ENCODE results near the gene ZNF276.
"Not testable (repeated sequence)": the region's sequence is repeated elsewhere in the genome, so short reads cannot be mapped to it uniquely, and the experiment has no call there.

The ZNF276 gene, protein sequence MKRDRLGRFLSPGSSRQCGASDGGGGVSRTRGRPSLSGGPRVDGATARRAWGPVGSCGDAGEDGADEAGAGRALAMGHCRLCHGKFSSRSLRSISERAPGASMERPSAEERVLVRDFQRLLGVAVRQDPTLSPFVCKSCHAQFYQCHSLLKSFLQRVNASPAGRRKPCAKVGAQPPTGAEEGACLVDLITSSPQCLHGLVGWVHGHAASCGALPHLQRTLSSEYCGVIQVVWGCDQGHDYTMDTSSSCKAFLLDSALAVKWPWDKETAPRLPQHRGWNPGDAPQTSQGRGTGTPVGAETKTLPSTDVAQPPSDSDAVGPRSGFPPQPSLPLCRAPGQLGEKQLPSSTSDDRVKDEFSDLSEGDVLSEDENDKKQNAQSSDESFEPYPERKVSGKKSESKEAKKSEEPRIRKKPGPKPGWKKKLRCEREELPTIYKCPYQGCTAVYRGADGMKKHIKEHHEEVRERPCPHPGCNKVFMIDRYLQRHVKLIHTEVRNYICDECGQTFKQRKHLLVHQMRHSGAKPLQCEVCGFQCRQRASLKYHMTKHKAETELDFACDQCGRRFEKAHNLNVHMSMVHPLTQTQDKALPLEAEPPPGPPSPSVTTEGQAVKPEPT

DNA sequence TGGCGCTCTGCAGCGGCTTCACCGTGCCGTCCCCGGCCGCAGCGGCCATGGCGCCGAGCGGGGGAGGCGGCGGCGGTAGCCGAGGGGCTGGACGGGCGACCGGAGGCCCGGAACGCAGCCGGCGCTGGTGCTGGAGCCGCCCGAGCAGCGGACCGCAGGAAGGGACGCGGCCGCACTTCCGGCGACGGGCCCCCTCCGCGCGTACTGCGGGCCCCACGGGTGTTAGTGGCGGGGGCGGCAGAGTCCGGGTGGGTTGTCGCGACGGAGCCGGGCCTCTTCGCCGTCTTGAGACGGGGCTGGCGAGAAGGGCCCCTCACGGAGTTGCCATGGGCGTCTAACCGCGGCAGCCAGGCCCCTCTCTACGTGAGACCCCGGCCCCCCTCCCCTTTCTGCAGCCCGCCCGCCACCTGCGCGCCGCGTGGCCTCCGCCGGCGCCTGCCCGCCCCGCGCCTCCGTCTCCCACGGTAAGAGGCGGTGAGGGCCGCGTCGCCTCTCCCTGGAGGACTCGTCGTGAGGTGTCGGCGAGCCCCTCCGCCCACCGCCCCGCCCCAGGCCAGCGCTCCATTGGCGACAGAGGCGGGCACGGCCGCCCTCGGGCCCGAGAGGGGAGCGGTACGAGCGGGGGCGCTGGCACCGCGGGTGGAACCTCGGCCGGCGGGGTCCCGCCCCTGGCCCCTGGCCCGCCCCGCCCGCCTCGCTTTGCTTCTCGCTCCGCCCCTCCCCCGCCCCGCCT is at the start of gene ZNF276, which contains the start of gene VPS9D1:
Gene ZNF276 (plus strand): TSS at position 725 of the 733 bp plus-strand sequence. CDS start 104 bp downstream, outside the sequence.
Gene VPS9D1 (minus strand): TSS at position 86 of the 733 bp plus-strand sequence. CDS start 37 bp downstream, at position 49.
- peak; percentile 64 for DNase-seq (ENCODE audit: low spot score)

DNA sequence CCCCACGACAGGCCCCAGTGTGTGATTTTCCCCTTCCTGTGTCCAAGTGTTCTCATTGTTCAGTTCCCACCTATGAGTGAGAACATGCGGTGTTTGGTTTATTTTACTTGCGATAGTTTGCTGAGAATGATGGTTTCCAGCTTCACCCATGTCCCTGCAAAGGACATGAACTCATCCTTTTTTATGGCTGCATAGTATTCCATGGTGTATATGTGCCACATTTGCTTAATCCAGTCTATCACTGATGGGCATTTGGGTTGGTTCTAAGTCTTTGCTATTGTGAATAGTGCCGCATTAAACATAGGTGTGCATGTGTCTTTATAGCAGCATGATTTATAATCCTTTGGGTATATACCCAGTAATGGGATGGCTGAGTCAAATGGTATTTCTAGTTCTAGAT is 49.8 kb upstream of the ZNF276 start:
- DNase-seq (ENCODE audit: low spot score): not testable (repeated sequence)

DNA sequence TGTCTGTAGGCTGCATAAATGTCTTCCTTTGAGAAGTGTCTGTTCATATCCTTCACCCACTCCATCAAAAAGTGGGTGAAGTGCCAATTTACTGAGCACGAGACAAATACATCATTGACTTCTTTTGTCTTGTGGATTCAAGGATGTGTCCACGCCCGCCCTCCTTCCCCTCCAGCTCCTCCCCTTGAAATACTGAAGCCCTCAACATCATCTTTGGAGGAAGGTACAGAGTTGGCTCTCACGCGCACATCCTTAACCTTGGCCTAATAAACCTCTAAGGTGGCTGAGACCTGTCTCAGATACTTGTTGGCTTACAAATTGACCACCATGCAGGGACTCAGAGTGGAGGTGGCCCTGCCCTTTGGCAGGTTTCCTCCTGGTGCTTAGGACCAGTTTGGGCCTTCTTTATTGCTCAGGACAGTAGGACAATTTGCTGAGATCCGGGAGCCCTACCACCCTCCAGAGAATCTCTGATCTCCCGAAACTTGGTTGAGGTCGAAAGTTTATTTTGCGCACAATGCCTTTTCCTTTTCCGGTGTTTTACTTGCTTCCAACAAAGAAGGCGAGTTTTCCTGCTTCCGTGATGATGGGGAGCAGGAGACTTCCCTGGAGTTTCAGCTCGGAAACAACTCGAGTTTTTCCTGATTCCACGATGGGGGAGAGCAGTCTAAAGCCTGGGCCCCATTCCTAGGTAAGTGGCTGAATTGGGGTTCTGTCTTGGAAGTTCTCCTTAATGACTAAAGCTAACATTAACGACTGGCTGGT is 49.0 kb upstream of the ZNF276 start:
- DNase-seq (ENCODE audit: low spot score): no peak

DNA sequence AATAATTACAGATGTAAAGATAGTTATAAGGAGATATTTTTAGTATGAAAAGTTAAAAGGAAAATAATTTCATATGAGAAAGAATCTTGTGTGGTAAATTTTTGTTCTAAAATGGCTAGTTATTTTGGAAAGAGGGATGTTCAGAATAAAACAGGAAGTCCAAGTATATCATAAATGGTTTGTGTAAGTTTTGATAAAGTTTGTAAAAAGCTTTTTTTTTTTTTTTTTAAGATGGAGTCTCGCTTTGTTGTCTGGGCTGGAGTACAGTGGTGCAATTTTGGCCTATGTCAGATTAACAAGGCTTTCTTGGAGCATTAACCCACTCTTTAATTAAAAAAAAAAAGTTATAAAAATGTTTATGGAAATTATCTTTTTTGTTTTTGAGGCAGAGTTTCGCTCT is 43.1 kb upstream of the ZNF276 start:
- DNase-seq (ENCODE audit: low spot score): no peak

DNA sequence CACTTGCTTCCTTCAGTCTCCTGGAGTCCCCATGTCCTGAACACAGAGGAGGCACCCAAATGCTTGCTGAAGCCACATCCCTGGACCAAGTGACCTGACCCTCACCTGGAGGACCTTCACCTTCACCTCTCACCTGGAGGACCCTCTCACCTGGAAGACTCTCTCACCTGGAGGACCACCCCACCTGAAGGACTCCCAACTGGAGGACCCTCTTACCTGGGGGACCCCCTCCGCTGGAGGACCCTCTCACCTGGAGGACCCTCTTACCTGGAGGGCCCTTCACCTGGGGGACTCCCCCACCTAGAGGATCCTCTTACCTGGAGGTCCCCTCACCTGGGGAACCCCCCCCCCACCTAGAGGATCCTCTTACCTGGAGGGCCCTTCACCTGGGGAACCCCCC is 35.4 kb upstream of the ZNF276 start:
- no peak for DNase-seq (ENCODE audit: low spot score)

DNA sequence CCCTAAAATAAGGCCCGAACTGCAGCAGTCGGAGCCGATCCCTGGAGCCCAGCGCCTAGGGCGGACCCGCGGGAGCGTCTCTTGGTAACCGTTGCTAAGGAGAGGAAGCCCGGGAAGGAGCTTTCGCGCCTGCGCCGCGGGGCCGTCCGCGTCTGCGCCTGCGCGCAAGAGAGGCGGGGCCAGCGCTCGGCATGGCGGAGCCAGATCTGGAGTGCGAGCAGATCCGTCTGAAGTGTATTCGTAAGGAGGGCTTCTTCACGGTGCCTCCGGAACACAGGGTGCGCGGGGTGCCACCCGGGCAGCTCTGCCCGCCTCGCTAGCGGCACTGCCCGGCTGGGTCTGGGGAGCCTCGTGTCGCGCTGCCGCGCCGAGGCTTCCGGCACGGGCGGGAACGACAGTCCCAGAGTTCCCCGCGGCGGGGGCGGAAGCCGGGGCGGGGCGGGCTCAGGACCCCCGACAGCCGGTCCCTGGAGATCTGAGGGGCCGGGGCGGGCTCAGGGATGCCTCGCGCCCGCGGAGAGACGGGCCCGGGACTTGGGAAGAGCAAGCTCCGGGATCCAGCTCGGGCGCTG is 34.7 kb upstream of the ZNF276 start, which contains the start of gene CDK10:
Gene CDK10 (plus strand): TSS at position 170 of the 572 bp plus-strand sequence. CDS start 22 bp downstream, at position 192.
- DNase-seq (ENCODE audit: low spot score): peak; percentile 87

DNA sequence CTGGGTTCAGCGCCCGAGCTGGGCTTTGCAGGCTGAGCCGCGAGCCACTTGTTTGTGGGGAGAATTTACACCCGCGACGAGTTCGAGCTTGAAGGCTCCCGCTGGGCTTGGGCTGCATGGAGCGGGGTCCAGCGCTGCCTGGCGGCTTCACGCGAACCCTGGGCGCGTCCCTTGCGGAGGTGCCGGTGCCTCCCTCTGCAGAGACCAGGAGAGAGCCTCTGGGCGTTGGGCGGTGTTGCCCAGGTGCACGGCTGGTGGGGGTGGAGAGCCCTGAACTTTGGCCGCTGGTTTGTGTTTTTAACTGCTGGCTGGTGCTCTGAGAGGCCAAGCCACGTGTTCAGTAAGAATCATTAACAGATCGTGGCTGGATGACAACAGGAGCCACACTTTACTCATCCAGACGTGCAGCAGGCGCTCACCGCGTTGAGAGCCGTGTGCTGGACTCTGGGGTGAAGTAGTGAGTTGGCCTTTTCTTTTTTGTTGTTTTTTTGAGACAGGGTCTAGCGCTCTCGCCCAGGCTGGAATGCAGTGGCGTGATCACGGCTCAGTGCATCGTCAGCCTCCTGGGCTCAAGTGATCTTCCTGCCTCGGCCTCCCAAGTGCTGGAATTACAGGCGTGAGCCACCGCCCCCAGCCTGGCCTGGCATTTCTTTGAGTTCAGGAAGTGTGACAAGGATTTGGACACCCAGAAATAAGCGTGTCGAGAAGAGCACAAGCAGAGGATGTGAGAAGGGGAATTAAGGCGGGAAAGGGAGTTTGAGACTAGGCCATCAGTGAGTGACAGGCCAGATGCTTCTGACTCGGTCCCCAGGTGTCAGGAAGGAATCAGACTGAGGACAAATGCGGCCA is 34.0 kb upstream of the ZNF276 start:
- DNase-seq (ENCODE audit: low spot score): no peak

DNA sequence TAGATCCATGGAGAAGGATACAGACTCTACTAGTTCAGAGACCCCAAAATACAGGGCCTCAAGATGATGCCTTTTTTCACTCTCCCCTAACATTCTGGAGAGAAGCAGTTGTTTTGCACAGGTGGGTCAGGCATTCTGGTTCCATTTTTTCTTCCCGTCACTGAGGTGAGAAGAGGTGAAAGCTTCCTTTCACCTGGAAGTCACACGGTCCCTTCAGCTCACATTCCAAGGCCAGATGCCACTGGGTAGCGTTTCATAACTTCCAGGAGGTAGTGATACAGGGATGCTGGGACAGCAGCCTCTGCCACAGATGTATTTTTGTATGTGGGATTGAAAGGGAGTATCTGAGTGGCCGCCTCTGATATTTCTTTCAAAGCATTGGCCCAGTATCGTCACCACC is 32.9 kb upstream of the ZNF276 start:
- no peak for DNase-seq (ENCODE audit: low spot score)

DNA sequence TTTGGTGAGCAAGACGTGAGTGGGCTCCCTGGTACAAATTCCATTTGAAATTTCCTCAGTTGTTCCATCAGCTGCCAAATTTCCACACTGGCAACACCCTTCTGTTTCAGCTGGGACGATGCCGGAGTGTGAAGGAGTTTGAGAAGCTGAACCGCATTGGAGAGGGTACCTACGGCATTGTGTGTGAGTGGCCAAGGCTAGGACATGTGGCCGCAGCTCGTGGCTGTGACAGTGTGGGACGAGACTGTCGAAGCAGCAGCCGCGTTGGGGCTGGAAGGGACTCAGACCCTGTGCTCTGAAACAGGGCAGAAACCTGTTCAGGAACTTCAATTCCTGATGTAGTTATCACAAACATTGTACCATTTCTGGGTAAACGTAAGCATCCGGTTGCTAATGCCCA is 32.2 kb upstream of the ZNF276 start:
- DNase-seq (ENCODE audit: low spot score): no peak

DNA sequence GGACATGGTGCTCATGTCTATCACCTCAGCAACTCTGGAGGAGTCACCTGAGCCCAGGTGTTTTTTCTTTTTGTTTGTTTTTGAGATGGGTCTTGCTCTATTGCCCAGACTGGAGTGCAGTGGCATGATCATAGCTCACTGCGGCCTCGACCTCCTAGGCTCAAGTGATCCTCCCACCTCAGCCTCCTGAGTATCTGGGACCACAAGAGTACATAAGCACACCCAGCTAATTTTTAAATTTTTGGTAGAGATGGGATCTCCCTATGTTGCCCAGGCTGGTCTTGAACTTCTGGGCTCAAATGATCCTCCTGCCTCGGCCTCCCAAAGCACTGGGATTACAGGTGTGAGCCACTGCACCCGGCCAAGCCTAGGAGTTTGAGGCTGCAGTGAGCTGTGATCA is 31.7 kb upstream of the ZNF276 start:
- not testable (repeated sequence) for DNase-seq (ENCODE audit: low spot score)

DNA sequence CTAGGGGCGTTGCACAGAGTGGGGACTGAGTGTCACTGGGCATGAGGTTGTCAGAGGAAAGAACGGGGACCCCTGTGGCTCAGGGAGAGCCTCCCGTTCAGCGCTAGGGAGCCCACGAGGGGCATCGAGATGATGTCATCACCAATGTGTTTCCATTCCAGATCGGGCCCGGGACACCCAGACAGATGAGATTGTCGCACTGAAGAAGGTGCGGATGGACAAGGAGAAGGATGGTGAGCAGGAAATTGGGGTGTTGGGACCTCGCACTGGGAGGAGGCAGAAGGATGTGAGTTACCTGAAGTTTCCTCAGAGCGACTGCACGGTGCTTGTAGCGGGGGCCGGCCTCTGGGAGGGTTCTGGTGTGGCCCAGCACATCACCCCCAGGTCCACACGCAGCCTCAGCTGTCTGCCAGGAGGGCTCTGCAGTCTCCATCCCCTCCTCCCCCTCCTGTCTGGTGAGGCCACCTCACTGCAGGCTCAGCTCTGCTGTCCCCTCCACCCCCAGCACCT is 30.9 kb upstream of the ZNF276 start:
- DNase-seq (ENCODE audit: low spot score): no peak

DNA sequence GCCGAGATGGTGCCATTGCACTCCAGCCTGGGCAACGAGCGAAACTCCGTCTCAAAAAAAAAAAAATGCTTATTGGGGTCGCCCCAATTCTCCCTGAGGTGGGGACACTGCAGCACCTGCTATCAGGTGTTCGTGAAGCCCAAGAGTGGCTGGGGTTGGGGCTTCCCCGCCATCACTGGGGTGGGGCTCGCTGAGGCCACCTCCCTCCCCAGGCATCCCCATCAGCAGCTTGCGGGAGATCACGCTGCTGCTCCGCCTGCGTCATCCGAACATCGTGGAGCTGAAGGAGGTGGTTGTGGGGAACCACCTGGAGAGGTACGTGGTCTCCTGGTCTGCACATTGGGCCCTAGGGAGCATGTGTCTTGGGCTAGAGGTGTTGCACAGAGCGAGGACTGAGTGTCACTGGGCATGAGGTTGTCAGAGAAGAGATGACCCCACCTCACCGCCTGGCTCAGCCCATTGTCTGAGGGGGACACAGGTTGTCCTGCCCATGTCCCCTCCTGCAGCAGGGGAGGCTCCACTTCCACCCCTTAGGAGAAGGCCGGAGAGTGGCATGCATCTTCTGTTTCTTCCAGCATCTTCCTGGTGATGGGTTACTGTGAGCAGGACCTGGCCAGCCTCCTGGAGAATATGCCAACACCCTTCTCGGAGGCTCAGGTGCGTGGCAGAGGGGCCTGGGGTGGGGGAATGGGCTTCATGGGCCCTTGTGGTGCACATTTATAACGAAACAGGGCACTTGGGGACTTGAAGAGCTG is 29.9 kb upstream of the ZNF276 start:
- no peak for DNase-seq (ENCODE audit: low spot score)

DNA sequence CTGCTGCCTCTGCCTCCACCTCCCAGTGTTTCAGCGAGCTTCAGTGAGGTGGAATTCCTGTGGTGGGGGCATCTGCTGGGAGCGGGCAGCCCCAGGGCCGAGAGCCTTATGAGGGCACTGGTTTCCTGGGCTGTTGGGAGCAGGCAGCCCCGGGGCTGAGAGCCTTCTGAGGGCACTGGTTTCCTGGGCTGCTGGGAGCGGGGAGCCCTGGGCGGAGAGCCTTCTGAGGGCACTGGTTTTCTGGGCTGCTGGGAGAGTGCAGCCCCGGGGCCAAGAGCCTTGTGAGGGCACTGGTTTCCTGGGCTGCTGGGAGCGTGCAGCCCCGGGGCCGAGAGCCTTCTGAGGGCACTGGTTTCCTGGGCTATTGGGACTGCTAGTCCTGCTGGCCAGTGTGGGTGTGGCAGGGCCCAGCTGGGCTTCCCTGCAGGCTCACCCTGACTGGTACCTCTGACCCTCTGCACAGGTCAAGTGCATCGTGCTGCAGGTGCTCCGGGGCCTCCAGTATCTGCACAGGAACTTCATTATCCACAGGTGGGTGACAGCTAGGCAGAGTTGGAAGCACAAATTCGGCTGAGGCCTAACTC is 29.3 kb upstream of the ZNF276 start:
- no peak for DNase-seq (ENCODE audit: low spot score)

DNA sequence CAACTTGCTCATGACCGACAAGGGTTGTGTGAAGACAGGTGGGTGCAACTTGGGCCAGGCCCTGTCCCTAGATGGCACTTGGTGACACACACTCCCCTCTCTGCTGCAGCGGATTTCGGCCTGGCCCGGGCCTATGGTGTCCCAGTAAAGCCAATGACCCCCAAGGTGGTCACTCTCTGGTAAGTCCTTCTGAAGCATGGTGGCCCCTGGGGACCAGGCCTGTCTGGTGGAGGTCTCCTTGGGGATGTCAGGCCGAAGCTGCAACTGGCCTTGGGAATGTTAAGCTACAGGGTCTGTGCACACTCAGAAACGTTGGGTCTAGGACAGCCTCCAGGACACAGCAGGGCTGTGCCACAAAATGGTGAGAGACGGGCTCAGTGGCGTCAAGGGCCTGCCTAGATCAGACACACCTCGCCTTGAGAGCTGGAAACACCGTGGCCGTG is 28.0 kb upstream of the ZNF276 start:
- DNase-seq (ENCODE audit: low spot score): no peak

DNA sequence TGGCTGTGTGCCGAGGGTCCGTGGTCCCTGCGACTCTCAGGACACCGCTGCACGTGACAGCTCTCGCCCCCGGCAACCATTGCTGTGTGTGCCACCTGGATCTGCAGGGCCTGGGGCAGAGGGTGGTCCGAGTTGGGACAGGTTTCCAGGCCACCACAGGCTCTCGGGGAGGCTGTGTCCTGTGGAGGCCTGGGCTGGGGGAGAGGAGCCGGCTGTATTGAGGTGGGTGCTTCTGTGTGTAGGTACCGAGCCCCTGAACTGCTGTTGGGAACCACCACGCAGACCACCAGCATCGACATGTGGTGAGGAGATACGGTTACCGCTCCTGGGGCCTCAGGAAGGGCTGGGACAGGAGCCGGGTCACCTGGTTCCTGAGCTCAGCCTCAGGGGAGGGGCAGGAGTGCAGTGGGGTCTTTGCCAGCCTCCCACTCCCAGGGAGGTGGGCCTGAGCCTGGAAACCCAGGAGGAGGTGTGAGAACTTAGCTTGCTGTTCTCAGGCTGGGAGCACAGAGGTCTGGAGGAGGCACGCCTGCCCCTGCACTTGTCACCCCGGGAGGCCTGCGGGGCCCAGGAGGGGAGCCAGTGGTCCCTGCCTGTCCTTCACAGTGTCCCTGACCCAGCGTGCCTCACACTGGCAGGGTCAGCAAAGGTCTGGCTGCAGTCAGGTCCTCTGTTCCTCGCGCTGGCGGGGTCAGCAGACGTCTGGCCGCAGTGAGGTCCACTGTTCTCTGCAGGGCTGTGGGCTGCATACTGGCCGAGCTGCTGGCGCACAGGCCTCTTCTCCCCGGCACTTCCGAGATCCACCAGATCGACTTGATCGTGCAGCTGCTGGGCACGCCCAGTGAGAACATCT is 27.2 kb upstream of the ZNF276 start:
- DNase-seq (ENCODE audit: low spot score): peak; percentile 28

DNA sequence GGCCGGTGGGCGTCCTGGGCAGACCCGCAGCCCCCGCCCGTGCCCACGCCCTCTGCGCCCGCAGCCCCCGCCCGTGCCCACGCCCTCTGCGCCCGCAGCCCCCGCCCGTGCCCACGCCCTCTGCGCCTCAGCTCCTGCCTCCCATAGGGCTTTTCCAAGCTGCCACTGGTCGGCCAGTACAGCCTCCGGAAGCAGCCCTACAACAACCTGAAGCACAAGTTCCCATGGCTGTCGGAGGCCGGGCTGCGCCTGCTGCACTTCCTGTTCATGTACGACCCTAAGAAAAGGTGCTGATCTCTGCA is 26.6 kb upstream of the ZNF276 start:
- DNase-seq (ENCODE audit: low spot score): not testable (repeated sequence)

DNA sequence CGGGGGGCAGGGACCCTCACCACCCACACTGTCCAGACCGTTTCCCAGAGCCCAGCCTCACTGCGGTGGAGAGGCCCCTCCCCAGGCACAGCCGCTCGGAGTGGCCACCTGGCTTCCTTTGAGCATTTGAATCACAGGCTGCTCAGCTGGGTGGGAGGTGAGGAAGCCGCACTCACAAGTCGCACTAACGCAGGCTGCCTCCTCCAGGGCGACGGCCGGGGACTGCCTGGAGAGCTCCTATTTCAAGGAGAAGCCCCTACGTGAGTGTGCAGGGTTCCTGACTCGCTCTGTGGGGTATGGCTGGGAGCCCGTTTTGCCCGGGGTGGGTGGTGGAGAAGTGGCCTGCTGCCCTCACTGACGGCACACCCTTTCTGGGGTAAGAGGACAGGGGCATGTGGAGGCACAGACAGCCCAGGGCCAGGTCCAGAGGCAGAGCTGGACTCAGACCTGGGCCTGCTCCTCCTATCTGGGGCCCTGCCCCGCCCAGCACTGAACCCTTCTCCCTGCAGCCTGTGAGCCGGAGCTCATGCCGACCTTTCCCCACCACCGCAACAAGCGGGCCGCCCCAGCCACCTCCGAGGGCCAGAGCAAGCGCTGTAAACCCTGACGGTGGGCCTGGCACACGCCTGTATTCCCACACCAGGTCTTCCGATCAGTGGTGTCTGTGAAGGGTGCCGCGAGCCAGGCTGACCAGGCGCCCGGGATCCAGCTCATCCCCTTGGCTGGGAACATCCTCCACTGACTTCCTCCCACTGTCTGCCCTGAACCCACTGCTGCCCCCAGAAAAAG is 26.1 kb upstream of the ZNF276 start:
- no peak for DNase-seq (ENCODE audit: low spot score)

All from hematopoietic multipotent progenitor cell treated with erythropoietin and hydrocortisone succinate and interleukin-3 and kit ligand, for 15 days (in vitro differentiated cells).